HEK293 (cell line): ENCODE data around the gene ESR1.
"Not testable (repeated sequence)": the region's sequence is repeated elsewhere in the genome, so short reads cannot be mapped to it uniquely, and the experiment has no call there.

Experiments
- CTCF ChIA-PET: fragments of 350-600 bp; formaldehyde crosslinking; extraction: SDS; loops from one replicate; lab custom pipeline; 2021; ENCODE audit warnings: antibody characterized with exemption; lab: Yijun Ruan, JAX
- POLR2A ChIA-PET: fragments of 300-600 bp; formaldehyde crosslinking; extraction: SDS; loops from one replicate; lab custom pipeline; 2020; ENCODE audit warnings: antibody characterized with exemption, inconsistent platforms; lab: Yijun Ruan, JAX
- H3K27ac ChIP-seq: fragments of 200-500 bp; sonication (Bioruptor generic); 2 replicates; pipeline ENCODE4 v1.5.1; 2014; ENCODE audit warnings: low read depth, low read length, control low read depth, inconsistent platforms; ENCODE audit errors: extremely low read depth
- H3K36me3 ChIP-seq, 2 experiments: fragments of 200-500 bp in 1 of 2; sonication (Bioruptor generic) in 1 of 2; 1 replicate in 1 of 2; 2 replicates in 1 of 2; pipeline ENCODE4 v1.5.1; 2014 to 2017; ENCODE audit warnings: inconsistent platforms in 2 of 2, low read length in 2 of 2; ENCODE audit not compliant: control insufficient read depth in 2 of 2, insufficient read depth in 1 of 2
- H3K4me1 ChIP-seq: fragments of 200-500 bp; sonication (Bioruptor generic); 2 replicates; pipeline ENCODE4 v1.5.1; 2014; ENCODE audit warnings: mild to moderate bottlenecking, low read length, inconsistent platforms; ENCODE audit not compliant: control insufficient read depth, insufficient read depth
- H3K4me3 ChIP-seq: 2 replicates; pipeline ENCODE4 v1.5.1; 2011; ENCODE audit warnings: low read depth, mild to moderate bottlenecking, control low read depth, low read length, moderate library complexity
- H3K9me3 ChIP-seq: fragments of 200-500 bp; sonication (Bioruptor generic); 2 replicates; pipeline ENCODE4 v1.5.1; 2014; ENCODE audit warnings: low read depth, low read length, inconsistent platforms; ENCODE audit not compliant: control insufficient read depth, insufficient read depth
- ATF2 ChIP-seq: fragments of 450-650 bp; formaldehyde crosslinking; IDR thresholded peaks from 2 replicates; pipeline ENCODE4 v1.5.1; 2016; ENCODE audit warnings: missing biosample characterization, missing genetic modification characterization, low read depth
- GLIS1 ChIP-seq: fragments of 450-650 bp; formaldehyde crosslinking; IDR thresholded peaks from 2 replicates; pipeline ENCODE4 v1.5.1; 2016; ENCODE audit warnings: missing biosample characterization, missing genetic modification characterization
- KLF1 ChIP-seq: fragments of 450-650 bp; formaldehyde crosslinking; IDR thresholded peaks from 2 replicates; pipeline ENCODE4 v1.5.1; 2016; ENCODE audit warnings: missing biosample characterization, missing genetic modification characterization
- KLF16 ChIP-seq: fragments of 450-650 bp; formaldehyde crosslinking; IDR thresholded peaks from 2 replicates; pipeline ENCODE4 v1.5.1; 2017; ENCODE audit warnings: missing biosample characterization, missing genetic modification characterization
- KLF9 ChIP-seq: fragments of 450-650 bp; formaldehyde crosslinking; IDR thresholded peaks from 2 replicates; pipeline ENCODE4 v1.5.1; 2016; ENCODE audit warnings: missing biosample characterization, missing genetic modification characterization, low read depth
- SETDB1 ChIP-seq: IDR thresholded peaks from one replicate; pipeline ENCODE4 v1.6.1; 2017; ENCODE audit warnings: mild to moderate bottlenecking, low read length, moderate library complexity, mixed read lengths; ENCODE audit not compliant: insufficient read length
- ZBTB26 ChIP-seq: fragments of 450-650 bp; formaldehyde crosslinking; optimal IDR thresholded peaks from 2 replicates; pipeline ENCODE3; 2016; ENCODE audit warnings: missing biosample characterization, mild to moderate bottlenecking, missing genetic modification characterization
- ZNF121 ChIP-seq: fragments of 450-650 bp; formaldehyde crosslinking; IDR thresholded peaks from 2 replicates; pipeline ENCODE4 v1.5.1; 2016; ENCODE audit warnings: missing biosample characterization, missing genetic modification characterization
- ZNF239 ChIP-seq: fragments of 450-650 bp; formaldehyde crosslinking; IDR thresholded peaks from 2 replicates; pipeline ENCODE4 v1.5.1; 2016; ENCODE audit warnings: missing biosample characterization, missing genetic modification characterization
- ZNF280D ChIP-seq: fragments of 450-650 bp; formaldehyde crosslinking; IDR thresholded peaks from 2 replicates; pipeline ENCODE4 v1.5.1; 2016; ENCODE audit warnings: missing biosample characterization, missing genetic modification characterization
- ZNF302 ChIP-seq: fragments of 450-650 bp; formaldehyde crosslinking; IDR thresholded peaks from 2 replicates; pipeline ENCODE4 v1.5.1; 2016; ENCODE audit warnings: missing biosample characterization, missing genetic modification characterization, low read depth
- ZNF510 ChIP-seq: fragments of 450-650 bp; formaldehyde crosslinking; IDR thresholded peaks from 2 replicates; pipeline ENCODE4 v1.5.1; 2018; ENCODE audit warnings: mild to moderate bottlenecking, missing genetic modification characterization, missing biosample characterization; ENCODE audit not compliant: insufficient replicate concordance
- ZNF560 ChIP-seq: fragments of 450-650 bp; formaldehyde crosslinking; IDR thresholded peaks from 2 replicates; pipeline ENCODE4 v1.5.1; 2017; ENCODE audit warnings: missing biosample characterization, missing genetic modification characterization, borderline replicate concordance
- ZNF624 ChIP-seq: fragments of 450-650 bp; formaldehyde crosslinking; IDR thresholded peaks from 2 replicates; pipeline ENCODE4 v1.5.1; 2017; ENCODE audit warnings: missing biosample characterization, missing genetic modification characterization
- ZNF626 ChIP-seq: fragments of 450-650 bp; sonication (Bioruptor Pico); formaldehyde crosslinking; IDR thresholded peaks from 2 replicates; pipeline ENCODE4 v1.5.1; 2018; ENCODE audit warnings: missing biosample characterization, missing genetic modification characterization, inconsistent platforms
- ZNF629 ChIP-seq: fragments of 450-650 bp; formaldehyde crosslinking; IDR thresholded peaks from 2 replicates; pipeline ENCODE4 v1.5.1; 2017; ENCODE audit warnings: missing biosample characterization, missing genetic modification characterization
- ZNF670 ChIP-seq: fragments of 450-650 bp; formaldehyde crosslinking; IDR thresholded peaks from 2 replicates; pipeline ENCODE4 v1.5.1; 2016; ENCODE audit warnings: missing biosample characterization, missing genetic modification characterization, low read depth
- TF ChIP-seq, protein P1 (sequence below): fragments of 450-650 bp; formaldehyde crosslinking; IDR thresholded peaks from 2 replicates; pipeline ENCODE4 v1.5.1; 2016; ENCODE audit warnings: missing biosample characterization, missing genetic modification characterization
- TF ChIP-seq, protein P2 (sequence below): fragments of 450-650 bp; IDR thresholded peaks from 2 replicates; pipeline ENCODE4 v1.5.1; 2018; ENCODE audit warnings: missing biosample characterization, missing genetic modification characterization

Gene ESR1

DNA sequence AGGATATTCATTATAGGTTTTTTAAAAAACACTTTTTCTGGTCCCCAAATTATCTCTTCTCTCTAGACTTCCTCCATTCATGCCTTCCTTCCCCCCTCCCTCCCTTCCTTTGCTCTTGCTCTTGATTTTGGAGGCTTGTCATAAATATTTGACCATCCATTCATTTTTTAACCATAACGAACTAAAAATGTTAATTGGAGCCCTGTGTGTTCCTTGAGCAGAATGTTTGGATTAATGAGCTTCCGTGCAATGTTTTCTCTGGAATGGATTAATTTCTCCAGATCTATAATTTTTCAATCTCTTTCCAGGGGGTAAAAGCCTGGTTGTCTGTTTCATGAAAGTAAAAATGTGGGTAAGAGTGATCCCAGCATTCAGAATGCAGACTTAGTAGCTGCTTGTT is 155.5 kb downstream of the ESR1 start (continued):
- TF ChIP-seq, protein P1, sequence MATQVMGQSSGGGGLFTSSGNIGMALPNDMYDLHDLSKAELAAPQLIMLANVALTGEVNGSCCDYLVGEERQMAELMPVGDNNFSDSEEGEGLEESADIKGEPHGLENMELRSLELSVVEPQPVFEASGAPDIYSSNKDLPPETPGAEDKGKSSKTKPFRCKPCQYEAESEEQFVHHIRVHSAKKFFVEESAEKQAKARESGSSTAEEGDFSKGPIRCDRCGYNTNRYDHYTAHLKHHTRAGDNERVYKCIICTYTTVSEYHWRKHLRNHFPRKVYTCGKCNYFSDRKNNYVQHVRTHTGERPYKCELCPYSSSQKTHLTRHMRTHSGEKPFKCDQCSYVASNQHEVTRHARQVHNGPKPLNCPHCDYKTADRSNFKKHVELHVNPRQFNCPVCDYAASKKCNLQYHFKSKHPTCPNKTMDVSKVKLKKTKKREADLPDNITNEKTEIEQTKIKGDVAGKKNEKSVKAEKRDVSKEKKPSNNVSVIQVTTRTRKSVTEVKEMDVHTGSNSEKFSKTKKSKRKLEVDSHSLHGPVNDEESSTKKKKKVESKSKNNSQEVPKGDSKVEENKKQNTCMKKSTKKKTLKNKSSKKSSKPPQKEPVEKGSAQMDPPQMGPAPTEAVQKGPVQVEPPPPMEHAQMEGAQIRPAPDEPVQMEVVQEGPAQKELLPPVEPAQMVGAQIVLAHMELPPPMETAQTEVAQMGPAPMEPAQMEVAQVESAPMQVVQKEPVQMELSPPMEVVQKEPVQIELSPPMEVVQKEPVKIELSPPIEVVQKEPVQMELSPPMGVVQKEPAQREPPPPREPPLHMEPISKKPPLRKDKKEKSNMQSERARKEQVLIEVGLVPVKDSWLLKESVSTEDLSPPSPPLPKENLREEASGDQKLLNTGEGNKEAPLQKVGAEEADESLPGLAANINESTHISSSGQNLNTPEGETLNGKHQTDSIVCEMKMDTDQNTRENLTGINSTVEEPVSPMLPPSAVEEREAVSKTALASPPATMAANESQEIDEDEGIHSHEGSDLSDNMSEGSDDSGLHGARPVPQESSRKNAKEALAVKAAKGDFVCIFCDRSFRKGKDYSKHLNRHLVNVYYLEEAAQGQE (tag by site-specific recombination): no peak
- TF ChIP-seq ZNF670: no peak

DNA sequence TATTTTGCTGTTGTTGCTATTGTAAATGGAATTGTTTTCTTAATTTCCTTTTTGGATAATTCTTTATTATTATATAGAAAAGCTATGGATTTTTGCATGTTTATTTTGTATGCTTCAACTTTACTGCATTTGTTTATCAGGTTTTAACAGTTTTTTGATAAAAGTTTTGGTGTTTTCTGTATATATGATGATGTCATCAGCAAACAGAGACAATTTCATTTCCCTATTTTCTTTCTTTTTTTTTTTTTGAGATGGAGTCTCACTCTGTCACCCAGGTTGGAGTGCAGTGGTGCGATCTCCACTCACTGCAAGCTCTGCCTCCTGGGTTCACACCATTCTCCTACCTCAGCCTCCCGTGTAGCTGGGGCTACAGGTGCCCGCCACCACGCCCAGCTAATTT is 156.9 kb downstream of the ESR1 start:
- CTCF ChIA-PET: interaction anchor here (0.7 kb wide), 1 partner anchor 159 kb away, joined by 3 read pairs; no protein-coding TSS in a partner anchor
- peak; percentile 78 for TF ChIP-seq ATF2
- H3K9me3 ChIP-seq, POLR2A ChIA-PET, H3K27ac ChIP-seq, H3K36me3 ChIP-seq, H3K4me1 ChIP-seq, H3K4me3 ChIP-seq: not testable (repeated sequence)

DNA sequence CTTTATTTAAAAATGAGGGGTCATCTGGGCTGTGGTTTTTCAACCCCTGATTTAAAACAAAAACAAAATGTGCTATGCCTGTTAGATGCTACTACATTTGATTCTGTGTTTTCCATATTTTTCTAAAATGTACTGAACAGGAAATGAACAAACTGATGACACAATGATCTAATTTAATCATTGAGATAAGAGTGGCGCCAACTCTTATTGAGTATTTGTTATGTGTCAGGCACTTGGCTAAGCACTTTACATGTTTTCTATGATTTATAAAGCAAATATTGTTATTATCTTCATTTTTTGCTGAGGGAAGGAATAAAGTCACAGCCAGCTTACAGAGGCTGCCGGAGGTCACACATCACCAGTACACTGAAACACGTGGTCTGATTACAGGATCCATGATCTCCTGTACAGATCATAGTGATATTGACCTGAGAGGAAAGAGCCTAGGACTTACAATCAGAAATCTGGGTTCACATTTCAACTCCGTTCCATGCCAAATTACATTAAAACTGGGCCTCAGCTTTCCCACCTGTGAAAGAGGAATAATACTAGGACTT is 166.7 kb downstream of the ESR1 start:
- H3K4me1 ChIP-seq: no peaks in the 10 kb centered on the region
- H3K4me3 ChIP-seq: no peak overlapping the region
- H3K27ac ChIP-seq: no peak overlapping the region
- CTCF ChIA-PET: no interaction called here
- POLR2A ChIA-PET: no interaction called here
- H3K36me3 ChIP-seq: no peaks in the 10 kb centered on the region
- H3K9me3 ChIP-seq: no peaks in the 10 kb centered on the region
- TF ChIP-seq ZNF302 (tag by site-specific recombination) (no peak), SETDB1 (peak; percentile 31)

DNA sequence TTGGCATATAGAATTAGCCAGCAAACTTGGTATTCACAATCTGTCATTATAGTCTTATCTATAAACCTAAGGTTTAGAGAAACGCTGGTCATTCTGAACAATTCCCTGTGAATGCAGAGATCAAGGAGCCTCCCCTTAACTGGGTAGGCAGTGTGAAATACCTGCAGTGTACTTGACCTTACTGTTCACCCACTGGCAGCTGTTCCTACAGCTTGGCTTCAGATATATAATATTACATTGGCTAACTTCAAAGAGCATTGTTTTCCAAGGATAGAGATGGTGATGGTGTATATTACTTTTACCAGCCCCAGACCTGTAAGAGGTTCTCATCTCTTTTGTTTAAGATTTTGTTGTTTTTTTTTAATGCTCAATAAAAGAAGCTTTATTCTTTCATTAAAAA is 168.3 kb downstream of the ESR1 start:
- POLR2A ChIA-PET: no interaction called here
- CTCF ChIA-PET: interaction anchor here (0.6 to 0.7 kb wide), 2 partner anchors 299 to 1049 kb away, joined by 4 to 6 read pairs; no protein-coding TSS in a partner anchor
- H3K9me3 ChIP-seq: no peaks in the 10 kb centered on the region
- TF ChIP-seq KLF9 (no peak), ZNF626 (no peak), KLF1 (tag by site-specific recombination) (no peak), ZNF624 (tag by site-specific recombination) (no peak), ZNF121 (tag by site-specific recombination) (no peak), ZNF560 (no peak), KLF16 (no peak), ZNF239 (tag by site-specific recombination) (no peak), ZBTB26 (tag by site-specific recombination) (no peak), ZNF510 (no peak), GLIS1 (no peak), ZNF629 (no peak), ZNF280D (tag by site-specific recombination) (no peak)
- TF ChIP-seq, protein P2, sequence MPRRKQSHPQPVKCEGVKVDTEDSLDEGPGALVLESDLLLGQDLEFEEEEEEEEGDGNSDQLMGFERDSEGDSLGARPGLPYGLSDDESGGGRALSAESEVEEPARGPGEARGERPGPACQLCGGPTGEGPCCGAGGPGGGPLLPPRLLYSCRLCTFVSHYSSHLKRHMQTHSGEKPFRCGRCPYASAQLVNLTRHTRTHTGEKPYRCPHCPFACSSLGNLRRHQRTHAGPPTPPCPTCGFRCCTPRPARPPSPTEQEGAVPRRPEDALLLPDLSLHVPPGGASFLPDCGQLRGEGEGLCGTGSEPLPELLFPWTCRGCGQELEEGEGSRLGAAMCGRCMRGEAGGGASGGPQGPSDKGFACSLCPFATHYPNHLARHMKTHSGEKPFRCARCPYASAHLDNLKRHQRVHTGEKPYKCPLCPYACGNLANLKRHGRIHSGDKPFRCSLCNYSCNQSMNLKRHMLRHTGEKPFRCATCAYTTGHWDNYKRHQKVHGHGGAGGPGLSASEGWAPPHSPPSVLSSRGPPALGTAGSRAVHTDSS (tag by site-specific recombination): no peak

More for the DNA sequence above, 168.3 kb downstream of the ESR1 start:
- H3K4me3 ChIP-seq: no peak overlapping the region
- H3K27ac ChIP-seq: no peak overlapping the region
- no peaks in the 10 kb centered on the region for H3K36me3 ChIP-seq
- H3K4me1 ChIP-seq: no peaks in the 10 kb centered on the region
